Psoas muscle (tissue), 8 donors: ENCODE data around the gene PRB3. TPM values are rescaled to one million over a fixed set of nuclear protein-coding genes. Genes with fewer than 3 reads are reported as not detected.

Experiments used
- ATAC-seq, 4 donors: fragments of 200-7000 bp; cut with Tn5 transposase; one replicate each; pipeline ENCODE4 v1.9.1; 2020; ENCODE audit warnings: moderate library complexity in 3 of 4, mild to moderate bottlenecking in 2 of 4
- DNase-seq, 2 donors: peaks; one replicate each; pipeline ENCODE4 v3.0.0-alpha.2; 2020
- H3K27ac ChIP-seq: fragments of 200-600 bp; one replicate; pipeline ENCODE4 v1.8.0; 2022
- H3K27me3 ChIP-seq, 3 donors: fragments of 200-600 bp in 1 of 3; one replicate each; pipeline versions ENCODE4 v1.6.1 to v1.8.0; 2013 to 2022; ENCODE audit warnings: low read length in 2 of 3, mild to moderate bottlenecking in 2 of 3, moderate library complexity in 1 of 3; ENCODE audit not compliant: insufficient read depth in 3 of 3
- H3K36me3 ChIP-seq, 2 donors: fragments of 200-600 bp in 1 of 2; one replicate each; pipeline versions ENCODE4 v1.6.1 to v1.8.0; 2013 to 2022; ENCODE audit warnings: low read depth in 1 of 2, mild to moderate bottlenecking in 1 of 2, moderate library complexity in 1 of 2; ENCODE audit not compliant: insufficient read depth in 1 of 2
- H3K4me1 ChIP-seq: fragments of 200-600 bp; one replicate; pipeline ENCODE4 v1.8.0; 2022
- H3K4me3 ChIP-seq: fragments of 200-600 bp; one replicate; pipeline ENCODE4 v1.8.0; 2022; ENCODE audit warnings: mild to moderate bottlenecking
- H3K9me3 ChIP-seq: fragments of 200-600 bp; one replicate; pipeline ENCODE4 v1.8.0; 2022
- CTCF ChIP-seq: fragments of 200-600 bp; IDR thresholded peaks from one replicate; pipeline ENCODE4 v1.8.0; 2022; ENCODE audit warnings: antibody characterized with exemption
- WGBS, 3 donors: extraction: QIAGEN DNeasy Blood & Tissue Kit; methylation state at CpG; one replicate each; pipeline versions ENCODE4 v1.1.6 to v1.1.7; 2013; 5-methylcytosine and 5-hydroxymethylcytosine counted together
- intact Hi-C, 2 donors: fragments of 100-400 bp; cut with DNase I; formaldehyde crosslinking; loops; one replicate each; pipeline versions ENCODE4 v1.11.0 to v1.14.2; 2022
- polyA plus RNA-seq, 3 donors: library from polyadenylated mRNA; stranded (reverse); fragments of 200-250 nt; gene quantifications; one replicate each; pipeline ENCODE4 v1.2.3, GENCODE V29; 2013
- total RNA-seq, 4 donors: library from RNA; stranded (reverse); fragmentation: NEBNext Ultra II Directional in 2 of 4; extraction: Animal tissue kit (Norgen Biotek cat#: 25700) in 2 of 4; gene quantifications; one replicate each; pipeline versions ENCODE4 v1.2.1 to v1.2.4, GENCODE V29; 2021 to 2023
- donor health status: healthy with polysubstance abuse.
- donor health status: DM: no; HTN: no; CAD: no; lungs with moderate emphysema.
- donor health status: Bipolar disorder and iron deficiency.
- donor health status: healthy.
- donor health status: DM: yes; HTN: yes; CAD: no.
- donor health status: DM: no; HTN: no; CAD: no.
- donor health status: DM: no; HTN: no; CAD: no.
- donor health status: DM: yes; HTN: yes; CAD: no.

Gene PRB3
- total and polyA plus RNA-seq, 7 donors: not detected

DNA sequence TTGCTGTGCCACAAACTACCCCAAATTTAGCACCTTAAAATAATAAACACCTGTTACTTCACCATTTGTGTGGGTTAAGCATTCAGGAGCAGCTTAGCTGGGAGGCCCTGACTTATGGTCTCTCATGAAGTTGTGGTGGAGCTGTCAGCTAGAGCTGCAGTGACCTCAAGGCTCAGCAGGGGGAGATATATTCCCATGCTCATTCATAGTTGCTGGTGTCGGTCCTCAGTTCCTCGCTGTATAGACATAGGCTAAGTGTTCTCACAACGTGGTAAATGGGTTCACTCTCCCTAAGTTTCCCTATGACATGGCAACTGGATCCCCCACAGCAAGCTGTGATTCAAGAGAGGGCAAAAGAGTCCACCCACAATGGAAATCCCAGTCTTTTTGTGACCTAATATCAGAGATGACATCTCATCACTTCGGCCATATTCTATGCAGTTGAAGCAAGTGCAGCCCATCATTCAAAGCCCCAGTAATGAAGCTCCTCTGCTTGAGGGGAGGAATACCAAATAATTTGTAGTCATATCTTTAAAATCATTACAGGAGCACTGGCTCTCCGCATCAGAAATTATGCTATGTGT is 41.1 kb downstream of the PRB3 start:
- ATAC-seq (no peak), DNase-seq (no peak)
- TF ChIP-seq CTCF: no peak
- intact Hi-C loops: no loop called here
- Histone ChIP-seq H3K4me1 (no peaks in the 10 kb centered on the region), H3K36me3 (no peaks in the 10 kb centered on the region), H3K27ac (no peak overlapping the region), H3K9me3 (no peaks in the 10 kb centered on the region), H3K27me3 (no peaks in the 10 kb centered on the region), H3K4me3 (no peak overlapping the region)
- WGBS, 3 donors: 38 to 45% (median 44%) methylated on average over 5 of the region's 5 CpGs

DNA sequence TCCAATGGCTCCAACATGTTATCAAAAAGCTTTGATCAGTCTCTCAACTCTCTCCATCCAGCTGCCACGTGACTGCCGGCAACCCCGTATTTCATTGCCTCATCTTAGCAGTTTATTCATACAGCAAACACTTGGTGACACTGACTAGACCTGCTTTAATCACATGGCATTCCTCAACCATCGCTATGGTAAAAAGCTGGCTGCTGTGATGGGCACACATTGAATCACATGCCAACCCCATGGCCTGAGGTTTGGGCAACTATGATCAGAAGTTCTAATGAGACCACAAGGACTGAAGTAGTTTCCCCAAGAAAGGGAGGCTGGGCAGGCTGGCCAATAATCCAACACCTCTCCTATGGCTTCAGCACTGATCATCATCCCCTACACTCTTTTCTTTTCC is 42.1 kb downstream of the PRB3 start:
- no peak for ATAC-seq
- intact Hi-C loops: no loop called here
- 77 to 81% (median 81%) methylated on average over 4 of the region's 4 CpGs for WGBS, 3 donors

More for the DNA sequence above, 42.1 kb downstream of the PRB3 start:
- no peaks in the 10 kb centered on the region for H3K27me3 ChIP-seq
- H3K9me3 ChIP-seq: no peaks in the 10 kb centered on the region
- no peaks in the 10 kb centered on the region for H3K36me3 ChIP-seq
- DNase-seq: no peak
- H3K4me1 ChIP-seq: no peaks in the 10 kb centered on the region
- TF ChIP-seq CTCF: no peak
- H3K4me3 ChIP-seq: no peak overlapping the region
- no peak overlapping the region for H3K27ac ChIP-seq

Other genes starting within 250 kb of the PRB3 start
- under 1 TPM; 0.34 to 0.86 (median 0.66) TPM for gene TAS2R19, start 247.1 kb downstream of the PRB3 start, total RNA-seq
- gene TAS2R19, start 247.1 kb downstream of the PRB3 start, polyA plus RNA-seq: under 1 TPM; 0.08 to 0.21 (median 0.18) TPM
- under 1 TPM; 0.34 to 0.81 (median 0.47) TPM for gene TAS2R31, start 238.3 kb downstream of the PRB3 start, total RNA-seq
- under 1 TPM; 0.13 to 0.18 (median 0.15) TPM for gene TAS2R31, start 238.3 kb downstream of the PRB3 start, polyA plus RNA-seq
- gene TAS2R46, start 207.4 kb downstream of the PRB3 start, total RNA-seq: under 1 TPM in 3 of 4 donors, not detected in 1; 0.23 to 0.51 (median 0.24) TPM
- under 1 TPM in 1 of 3 donors, not detected in 2; 0.04 TPM for gene TAS2R46, start 207.4 kb downstream of the PRB3 start, polyA plus RNA-seq
- gene TAS2R43, start 177.4 kb downstream of the PRB3 start, total RNA-seq: under 1 TPM in 1 of 4 donors, not detected in 3; 0.36 TPM
- under 1 TPM in 1 of 3 donors, not detected in 2; 0.09 TPM for gene TAS2R43, start 177.4 kb downstream of the PRB3 start, polyA plus RNA-seq
- gene TAS2R30, start 135.1 kb downstream of the PRB3 start, total RNA-seq: 1 to 10 TPM in 1 of 4 donors, under 1 TPM in 3; 0.25 to 1.1 (median 0.78) TPM
- under 1 TPM in 2 of 3 donors, not detected in 1; 0.03 to 0.08 TPM for gene TAS2R30, start 135.1 kb downstream of the PRB3 start, polyA plus RNA-seq
- gene SMIM10L1, start 98.5 kb downstream of the PRB3 start, total RNA-seq: 10 to 100 TPM; 18.3 to 20.2 (median 18.5) TPM
- gene SMIM10L1, start 98.5 kb downstream of the PRB3 start, polyA plus RNA-seq: 10 to 100 TPM; 11.5 to 18.2 (median 15.8) TPM
- not detected for gene TAS2R42, start 82.8 kb downstream of the PRB3 start, total RNA-seq
- gene TAS2R42, start 82.8 kb downstream of the PRB3 start, polyA plus RNA-seq: not detected
- gene PRB4, start 40.7 kb upstream of the PRB3 start, total RNA-seq: not detected
- not detected for gene PRB4, start 40.7 kb upstream of the PRB3 start, polyA plus RNA-seq
- not detected for gene PRB2, start 125.9 kb upstream of the PRB3 start, total RNA-seq
- not detected for gene PRB2, start 125.9 kb upstream of the PRB3 start, polyA plus RNA-seq